Frontal cortex (tissue), 4 donors: Measurements from ENCODE around the gene ADAM29. TPM values are rescaled to one million over a fixed set of nuclear protein-coding genes. Genes with fewer than 3 reads are reported as not detected.
"Not testable (repeated sequence)": the region's sequence is repeated elsewhere in the genome, so short reads cannot be mapped to it uniquely, and the experiment has no call there.

Experiments used
- DNase-seq, 2 donors: peaks; one replicate each; pipeline ENCODE4 v3.0.0; 2012; ENCODE audit warnings: low spot score in 2 of 2
- FAIRE-seq: peaks from 2 replicates; lab custom pipeline; 2012; peaks lifted over from hg19 to GRCh38; lab: Jason Lieb, UNC
- small RNA-seq: library from RNA; depleted of rRNA; stranded (forward); fragments of <200 nt; gene quantifications from one replicate; pipeline ENCODE3, GENCODE V24; 2014
- total RNA-seq: library from RNA; depleted of rRNA; stranded (reverse); fragments of >200 nt; gene quantifications from one replicate; pipeline ENCODE4 v1.2.3, GENCODE V29; 2014
- donor health status: control.
- donor health status: control.
- donor health status: control.

ADAM29 gene
- total RNA-seq, 1 donor from 2014 or later: 0.41 TPM

DNA sequence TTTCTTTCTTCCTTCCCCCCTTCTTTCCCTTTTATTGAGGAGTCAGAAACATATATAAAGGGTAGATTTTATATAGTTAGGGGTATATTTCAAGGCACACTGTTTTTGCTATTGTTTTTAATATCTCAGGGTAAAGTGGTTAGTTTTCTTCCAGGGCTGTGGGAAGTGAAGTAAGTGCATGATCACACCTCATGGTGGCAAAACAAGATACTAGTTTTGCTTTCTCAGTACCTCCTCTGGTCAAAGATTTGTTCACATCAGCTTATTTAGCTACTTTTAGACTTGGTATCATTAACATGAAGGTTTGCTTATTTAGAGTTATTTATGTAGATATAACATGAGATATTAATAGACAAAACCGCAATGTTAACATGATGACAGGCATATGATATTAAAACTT is 21.8 kb downstream of the ADAM29 start:
- no peak for DNase-seq
- FAIRE-seq: no peak

DNA sequence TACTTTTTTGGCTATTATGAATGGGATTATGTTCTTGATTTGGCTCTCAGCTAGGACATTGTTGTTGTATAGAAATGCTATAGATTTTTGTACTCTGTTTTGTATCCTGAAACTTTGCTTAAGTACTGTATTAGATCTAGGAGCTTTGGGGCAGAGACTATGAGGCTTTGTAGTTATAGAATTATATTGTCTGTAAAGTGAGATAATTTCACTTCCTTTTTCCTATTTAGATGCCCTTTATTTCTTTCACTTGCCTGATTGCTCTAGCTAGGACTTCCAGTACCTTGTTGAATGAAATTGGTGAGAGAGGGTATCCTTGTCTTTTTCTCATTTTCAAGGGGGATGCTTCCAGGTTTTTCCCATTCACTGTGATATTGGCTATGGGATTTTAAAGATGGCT is 28.1 kb downstream of the ADAM29 start:
- no peak for DNase-seq
- no peak for FAIRE-seq

DNA sequence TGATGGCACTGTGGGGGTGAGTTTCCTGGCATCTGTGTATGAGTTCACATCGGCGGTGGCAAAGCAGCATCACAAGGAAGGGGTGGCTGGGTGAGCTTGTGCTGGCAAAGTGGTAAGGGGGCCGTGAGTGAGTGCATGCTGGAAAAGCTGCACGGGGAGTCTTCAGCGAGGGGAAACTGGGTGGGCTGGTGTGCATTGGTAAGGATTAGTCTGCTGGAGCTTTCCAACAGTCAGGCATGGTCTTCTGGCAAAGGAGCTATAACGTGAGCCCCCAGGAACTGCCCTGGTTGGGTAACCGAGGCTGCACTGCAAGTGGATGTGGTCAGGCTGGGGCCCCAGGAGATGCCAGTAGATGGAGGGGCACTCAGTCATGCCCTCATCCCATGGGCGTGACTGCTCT is 30.7 kb downstream of the ADAM29 start:
- FAIRE-seq (no peak), DNase-seq (no peak)

DNA sequence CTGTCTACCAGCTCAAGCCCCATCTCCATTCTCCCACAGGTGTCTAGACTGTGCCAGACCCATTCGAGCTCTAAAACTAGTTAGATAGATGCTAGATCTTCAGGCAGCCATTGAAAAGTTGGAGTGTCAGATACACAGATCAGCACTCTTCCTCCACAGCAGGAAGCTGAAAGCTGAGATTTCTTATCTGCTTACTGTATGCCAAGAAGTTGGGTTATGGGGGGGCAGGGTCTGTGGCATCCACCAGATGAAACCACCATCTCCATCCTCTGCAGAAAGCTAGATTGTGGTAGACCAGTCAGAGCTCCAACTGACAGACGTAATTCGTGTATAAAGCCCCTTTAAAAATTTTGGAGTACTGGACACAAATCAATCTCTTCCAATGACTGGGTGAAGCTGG is 54.8 kb downstream of the ADAM29 start:
- DNase-seq: no peak
- no peak for FAIRE-seq

DNA sequence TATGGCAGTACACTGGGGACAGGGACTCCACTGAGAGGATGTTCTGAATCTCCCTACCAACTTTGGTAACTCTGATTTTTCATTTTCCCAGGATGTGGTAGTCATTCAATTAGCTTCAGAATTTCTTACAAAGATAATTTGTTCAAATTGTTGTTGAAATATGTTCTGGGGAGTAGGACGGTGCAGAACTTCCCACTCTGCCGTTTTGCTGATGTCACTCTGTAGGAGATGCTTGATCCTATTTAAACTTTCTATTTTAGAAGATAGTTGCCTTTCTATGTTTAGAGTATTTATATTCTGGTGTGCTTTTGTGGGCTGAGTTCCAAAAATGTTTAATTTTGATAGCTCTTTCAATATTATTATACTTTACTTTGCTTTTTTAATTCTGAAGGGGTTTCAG is 55.2 kb downstream of the ADAM29 start:
- DNase-seq (no peak), FAIRE-seq (no peak)

DNA sequence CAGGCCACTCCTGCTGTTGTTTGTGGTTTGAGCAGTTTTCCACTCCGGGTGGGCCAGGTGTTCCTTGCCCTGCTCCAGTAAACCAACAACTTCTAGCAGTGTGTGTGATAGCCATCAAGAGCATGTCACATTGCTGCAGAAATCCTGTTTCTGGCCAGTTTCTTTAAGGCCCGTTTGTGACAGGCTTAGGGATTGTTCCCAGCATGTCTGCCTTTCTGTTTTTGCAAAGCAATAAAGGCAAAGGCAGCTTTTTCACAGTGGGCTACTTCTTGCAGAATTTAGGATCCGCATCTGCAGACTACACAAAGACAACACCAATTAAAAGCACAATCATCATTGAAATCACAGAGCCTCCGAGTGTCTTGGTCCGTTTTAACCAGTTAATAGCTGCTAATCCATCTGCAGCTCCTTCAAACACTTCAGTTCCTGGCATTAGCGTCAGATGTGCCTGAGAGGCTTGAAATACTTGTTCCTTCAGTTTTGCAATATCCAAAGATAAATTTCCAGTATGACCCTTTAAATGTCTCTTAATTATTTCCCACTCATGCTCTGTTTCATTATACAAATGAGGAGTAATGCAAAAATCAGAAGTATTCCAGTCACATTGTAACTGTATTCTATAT is 65.1 kb downstream of the ADAM29 start:
- no peak for FAIRE-seq
- DNase-seq: no peak

DNA sequence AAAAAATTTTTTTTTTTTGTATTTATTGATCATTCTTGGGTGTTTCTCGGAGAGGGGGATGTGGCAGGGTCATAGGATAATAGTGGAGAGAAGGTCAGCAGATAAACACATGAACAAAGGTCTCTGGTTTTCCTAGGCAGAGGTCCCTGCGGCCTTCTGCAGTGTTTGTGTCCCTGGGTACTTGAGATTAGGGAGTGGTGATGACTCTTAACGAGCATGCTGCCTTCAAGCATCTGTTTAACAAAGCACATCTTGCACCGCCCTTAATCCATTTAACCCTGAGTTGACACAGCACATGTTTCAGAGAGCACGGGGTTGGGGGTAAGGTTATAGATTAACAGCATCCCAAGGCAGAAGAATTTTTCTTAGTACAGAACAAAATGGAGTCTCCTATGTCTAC is 65.7 kb downstream of the ADAM29 start:
- not testable (repeated sequence) for FAIRE-seq, DNase-seq

DNA sequence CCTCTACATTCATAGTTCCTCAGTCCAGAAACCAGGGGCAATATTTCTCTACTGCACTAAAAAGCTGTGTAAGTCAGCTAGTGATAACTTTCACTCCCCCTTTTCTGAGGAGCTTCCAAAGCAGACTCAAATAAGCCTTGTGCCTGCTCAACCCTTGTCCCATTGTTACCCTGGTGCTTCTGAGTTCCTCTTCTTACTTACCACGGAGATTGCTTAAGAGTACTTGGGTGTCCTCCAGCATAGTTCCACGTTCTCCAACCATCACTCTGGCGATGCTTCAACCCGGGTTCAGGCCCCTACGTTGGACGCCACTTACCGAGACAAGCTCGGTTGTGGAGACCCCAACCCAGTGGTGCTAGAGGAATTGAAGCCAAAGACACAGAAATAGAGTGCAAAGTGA is 71.6 kb downstream of the ADAM29 start:
- no peak for DNase-seq
- no peak for FAIRE-seq

DNA sequence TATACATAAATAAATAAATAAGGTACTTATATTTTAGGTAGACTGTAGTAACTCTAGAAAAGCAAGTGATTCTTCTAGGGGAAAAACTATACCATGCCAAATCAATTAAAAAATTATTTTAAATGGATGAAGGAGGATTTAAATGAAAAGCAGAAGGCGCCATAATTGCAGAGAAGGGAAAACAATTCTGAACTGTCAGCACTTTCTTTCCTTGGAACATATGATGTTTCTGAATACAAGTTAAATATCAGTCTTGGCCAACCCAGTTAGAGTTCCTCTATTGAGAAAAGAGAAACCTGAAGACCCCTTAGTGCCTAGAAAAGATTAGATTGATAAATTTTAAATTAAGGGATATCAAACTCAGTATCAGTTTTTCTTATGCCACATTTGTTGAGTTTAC is 75.8 kb downstream of the ADAM29 start:
- FAIRE-seq (no peak), DNase-seq (no peak)

DNA sequence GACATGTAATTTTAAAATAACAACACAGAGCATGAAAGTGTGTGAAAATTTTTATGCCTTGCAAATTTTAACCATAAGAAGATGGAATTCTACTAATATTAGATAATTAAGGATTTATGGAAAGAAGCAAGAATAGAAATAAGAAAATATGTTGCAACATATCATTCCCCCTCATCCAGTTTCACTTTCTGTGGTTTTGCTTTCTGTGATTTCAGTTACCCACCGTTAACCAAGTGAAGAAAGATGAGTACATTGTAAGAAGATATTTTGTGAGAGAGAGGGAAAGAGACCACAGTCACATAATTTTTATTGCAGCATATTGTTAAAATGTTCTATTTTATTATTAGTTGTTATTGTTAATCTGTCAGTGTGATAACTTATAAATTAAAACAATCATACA is 77.9 kb downstream of the ADAM29 start:
- FAIRE-seq (no peak), DNase-seq (no peak)

DNA sequence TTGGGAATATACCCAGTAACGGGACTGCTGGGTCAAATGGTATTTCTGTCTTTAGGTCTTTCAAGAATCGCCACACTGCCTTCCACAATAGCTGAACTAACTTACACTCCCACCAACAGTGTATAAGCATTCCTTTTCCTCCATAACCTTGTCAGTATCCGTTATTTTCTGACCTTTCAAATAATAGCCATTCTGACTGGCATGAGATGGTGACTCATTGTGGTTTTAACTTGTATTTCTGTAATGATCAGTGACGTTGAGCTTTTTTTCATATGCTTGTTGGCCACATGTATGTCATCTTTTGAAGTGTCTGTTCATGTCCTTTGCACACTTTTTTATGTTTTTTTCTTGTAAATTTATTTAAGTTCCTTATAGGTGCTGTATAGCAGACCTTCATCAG is 81.2 kb downstream of the ADAM29 start:
- no peak for FAIRE-seq
- no peak for DNase-seq

DNA sequence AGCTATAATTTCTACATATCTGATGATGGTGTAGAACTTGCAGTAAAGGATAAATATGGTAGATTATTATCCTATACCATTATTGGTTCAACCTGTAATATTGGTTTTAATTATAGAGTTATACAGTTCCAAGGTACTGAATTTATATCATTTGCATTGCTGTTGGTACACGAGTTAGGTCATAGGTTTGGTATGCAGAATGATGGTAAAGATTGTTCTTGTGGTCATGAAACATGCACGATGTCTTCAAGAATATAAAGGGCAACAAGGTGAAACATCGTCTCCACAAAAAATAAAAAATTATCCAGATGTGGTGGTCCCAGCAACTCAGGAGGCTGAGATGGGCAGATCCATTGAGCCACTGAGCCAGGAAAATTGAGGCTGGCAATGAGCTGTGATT is 99.6 kb downstream of the ADAM29 start:
- DNase-seq: no peak
- no peak for FAIRE-seq

DNA sequence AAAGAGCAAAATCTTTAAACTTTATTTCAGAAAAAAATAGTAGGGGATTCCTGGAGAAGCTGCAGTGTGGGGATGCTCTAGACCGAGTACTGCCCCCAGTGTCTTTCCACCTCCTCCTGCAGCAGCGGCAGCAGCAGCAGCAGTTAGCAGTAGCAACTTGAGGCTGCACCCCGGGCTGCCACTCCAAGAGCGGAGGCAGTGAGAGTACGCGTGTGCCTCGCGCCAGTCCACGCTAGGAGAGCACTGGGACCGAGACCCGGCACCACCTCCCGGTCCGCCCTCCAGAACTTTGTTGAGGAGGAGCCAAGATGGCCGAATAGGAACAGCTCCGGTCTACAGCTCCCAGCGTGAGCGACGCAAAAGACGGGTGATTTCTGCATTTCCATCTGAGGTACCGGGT is 101.3 kb downstream of the ADAM29 start:
- DNase-seq, FAIRE-seq: not testable (repeated sequence)

Small RNA genes lying within 50 kb of the gene (small RNA-seq; reads per million reads assigned to genes)
- gene AC105914.1: not detected

Other genes starting within 250 kb of the ADAM29 start
- 6.1 TPM for gene GLRA3, start 89.1 kb upstream of the ADAM29 start, total RNA-seq